HepG2 (cell line): ENCODE results near the gene UPK1A. TPM values are rescaled to one million over a fixed set of nuclear protein-coding genes. Genes with fewer than 3 reads are reported as not detected.

Source experiments
- AFF4 ChIP-seq: sonication (generic); formaldehyde crosslinking; IDR thresholded peaks from 2 replicates; pipeline ENCODE4 v1.4.0; 2020; ENCODE audit warnings: missing genetic modification reagents
- BCL6 ChIP-seq: IDR thresholded peaks from 2 replicates; pipeline ENCODE4 v1.6.1; 2016; ENCODE audit warnings: missing genetic modification reagents, missing compliant biosample characterization
- CCDC6 ChIP-seq: sonication (generic); formaldehyde crosslinking; IDR thresholded peaks from 2 replicates; pipeline ENCODE4 v1.8.1; 2022; ENCODE audit warnings: mild to moderate bottlenecking, missing genetic modification reagents, moderate library complexity
- E2F5 ChIP-seq: sonication (generic); formaldehyde crosslinking; conservative IDR thresholded peaks from 2 replicates; pipeline ENCODE4 v1.4.0; 2020; ENCODE audit warnings: missing genetic modification reagents
- KDM5A ChIP-seq: fragments of 200-600 bp; sonication (generic); IDR thresholded peaks from 2 replicates; pipeline ENCODE4 v1.7.0; 2018; ENCODE audit warnings: antibody characterized with exemption, mild to moderate bottlenecking, low read length, borderline replicate concordance
- NFATC3 ChIP-seq: sonication (generic); formaldehyde crosslinking; IDR thresholded peaks from 2 replicates; pipeline ENCODE4 v1.5.1; 2020; ENCODE audit warnings: mild to moderate bottlenecking, missing genetic modification reagents
- NKX3-1 ChIP-seq: sonication (generic); formaldehyde crosslinking; IDR thresholded peaks from 2 replicates; pipeline ENCODE4 v1.5.0; 2020; ENCODE audit warnings: missing genetic modification reagents
- ONECUT2 ChIP-seq: sonication (generic); formaldehyde crosslinking; IDR thresholded peaks from 2 replicates; pipeline ENCODE4 v1.4.0; 2020; ENCODE audit warnings: missing genetic modification reagents
- SP2 ChIP-seq: sonication (generic); formaldehyde crosslinking; IDR thresholded peaks from 2 replicates; pipeline ENCODE4 v1.5.1; 2020; ENCODE audit warnings: mild to moderate bottlenecking, missing genetic modification reagents
- TEAD3 ChIP-seq: optimal IDR thresholded peaks from 2 replicates; pipeline ENCODE3; 2016; ENCODE audit warnings: borderline replicate concordance
- THAP7 ChIP-seq: sonication (generic); formaldehyde crosslinking; IDR thresholded peaks from 2 replicates; pipeline ENCODE4 v1.8.1; 2023; ENCODE audit warnings: mild to moderate bottlenecking, missing genetic modification reagents
- TOPORS ChIP-seq: sonication (generic); formaldehyde crosslinking; IDR thresholded peaks from 2 replicates; pipeline ENCODE4 v1.8.0; 2023; ENCODE audit warnings: mild to moderate bottlenecking, missing genetic modification reagents
- ZBTB4 ChIP-seq: sonication (generic); formaldehyde crosslinking; IDR thresholded peaks from 2 replicates; pipeline ENCODE4 v1.4.0; 2020; ENCODE audit warnings: missing genetic modification reagents, mild to moderate bottlenecking, borderline replicate concordance
- ZNF460 ChIP-seq: sonication (generic); formaldehyde crosslinking; IDR thresholded peaks from 2 replicates; pipeline ENCODE4 v1.5.1; 2020; ENCODE audit warnings: missing genetic modification reagents, mild to moderate bottlenecking, borderline replicate concordance
- ZNF549 ChIP-seq: sonication (generic); formaldehyde crosslinking; IDR thresholded peaks from 2 replicates; pipeline ENCODE4 v1.5.0; 2020; ENCODE audit warnings: missing genetic modification reagents
- ZNF552 ChIP-seq: sonication (generic); formaldehyde crosslinking; IDR thresholded peaks from 2 replicates; pipeline ENCODE4 v1.9.0; 2022; ENCODE audit warnings: missing genetic modification reagents, mild to moderate bottlenecking, borderline replicate concordance
- ZNF567 ChIP-seq: sonication (generic); formaldehyde crosslinking; IDR thresholded peaks from 2 replicates; pipeline ENCODE4 v1.8.1; 2023; ENCODE audit warnings: mild to moderate bottlenecking, missing genetic modification reagents, borderline replicate concordance
- ZNF660 ChIP-seq: sonication (generic); formaldehyde crosslinking; IDR thresholded peaks from 2 replicates; pipeline ENCODE4 v1.5.1; 2020; ENCODE audit warnings: mild to moderate bottlenecking, low read depth, missing genetic modification reagents, borderline replicate concordance
- polyA plus RNA-seq, 8 experiments: library from polyadenylated mRNA; depleted of rRNA in 3 of 8; stranded (reverse) in 7 of 8; unstranded in 1 of 8; fragments of >200 nt; fragmentation: Illumina TruSeq in 4 of 8; extraction: Trizol in 4 of 8; gene quantifications; 2 replicates each; pipeline versions ENCODE4 v1.2.1 to v1.2.3, GENCODE V29; 2011 to 2016; ENCODE audit warnings: low read depth in 4 of 8, missing spikeins in 1 of 8, mixed read lengths in 1 of 8; ENCODE audit not compliant: insufficient read depth in 1 of 8
- total RNA-seq, 5 experiments: library from RNA; depleted of rRNA; stranded (reverse); fragments of >200 nt; fragmentation: Illumina TruSeq; extraction: Trizol; gene quantifications; 2 replicates each; pipeline ENCODE4 v1.2.3, GENCODE V29; 2016; ENCODE audit warnings: low read depth in 1 of 5

The UPK1A gene
- total and polyA plus RNA-seq, 2 of the 13 experiments (the other 11 are each of a cell fraction or from before 2014, with no cell fraction given), result 2.9 TPM; not detected in 1

GRCh38 chr19:35696835-35697234 is 30.5 kb downstream of the UPK1A start (continued):
- no peak for TF ChIP-seq ZNF660 (CRISPR knock-in tag)
- no peak for TF ChIP-seq ONECUT2
- TF ChIP-seq AFF4 (CRISPR knock-in tag), result no peak
- peak; percentile 47; the same call in 1 of the 2 replicates for TF ChIP-seq ZBTB4 (CRISPR knock-in tag)
- no peak for TF ChIP-seq CCDC6 (CRISPR knock-in tag)
- TF ChIP-seq SP2 (CRISPR knock-in tag), result no peak
- no peak for TF ChIP-seq ZNF552 (CRISPR knock-in tag)
- TF ChIP-seq ZNF567 (CRISPR knock-in tag), result no peak; the same call in 1 of the 2 replicates
- no peak for TF ChIP-seq TOPORS (CRISPR knock-in tag)
- no peak for TF ChIP-seq KDM5A
- no peak for TF ChIP-seq E2F5
- TF ChIP-seq ZNF549 (CRISPR knock-in tag), result no peak
- peak; percentile 49 for TF ChIP-seq TEAD3 (CRISPR knock-in tag)
- no peak for TF ChIP-seq THAP7 (CRISPR knock-in tag)
- TF ChIP-seq BCL6, result peak; percentile 64
- no peak for TF ChIP-seq NKX3-1 (CRISPR knock-in tag)
- TF ChIP-seq NFATC3, result no peak
- peak; percentile 4; the same call in 1 of the 2 replicates for TF ChIP-seq ZNF460
